ENCODE measurements around the gene POU2F1. TPM values are rescaled to one million over a fixed set of nuclear protein-coding genes. Genes with fewer than 3 reads are reported as not detected.

POU2F1 gene
- total RNA-seq, 1 experiment from 2014 or later, result 28.5 TPM

DNA sequence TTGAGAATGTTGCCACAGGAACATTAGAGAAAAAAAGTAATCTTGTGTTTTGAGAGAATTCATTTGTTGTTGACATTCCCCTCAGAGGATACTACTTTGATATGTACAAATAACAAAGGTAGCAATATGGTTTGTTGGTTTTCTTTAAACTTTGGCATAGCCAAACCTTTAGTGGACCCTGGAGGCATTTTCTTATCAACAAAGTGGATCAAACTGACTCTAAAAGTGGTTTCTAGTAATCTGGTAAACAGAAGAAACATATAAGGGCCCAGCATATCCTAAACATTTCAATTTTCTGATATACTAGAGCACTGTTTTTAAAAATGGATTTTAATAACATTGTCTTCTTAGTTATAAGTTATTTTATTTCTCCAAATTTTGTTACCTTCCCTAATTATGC is 29.8 kb downstream of the POU2F1 start:
- POLR2A ChIA-PET (ENCODE audit: unreplicated experiment), result no interaction called here
- Histone ChIP-seq H3K9me3 (ENCODE audit: insufficient read depth, low read depth) (no peaks in the 10 kb centered on the region), H3K4me1 (replicated peaks; ENCODE audit: insufficient read depth) (peaks cover 16% of the 10 kb centered on the region), H2AFZ (no peak overlapping the region), H3K27ac (no peak overlapping the region), H3K79me2 (ENCODE audit: low read depth) (peaks cover 74% of the 10 kb centered on the region), H3K9me2 (ENCODE audit: insufficient read depth) (no peaks in the 10 kb centered on the region), H3K36me3 (ENCODE audit: low read depth) (no peaks in the 10 kb centered on the region), H4K20me1 (ENCODE audit: insufficient read depth) (no peaks in the 10 kb centered on the region; the same call in 1 of the 2 replicates), H3F3A (ENCODE audit: insufficient read depth, low read depth) (no peaks in the 10 kb centered on the region; the same call in 1 of the 2 replicates), H3K4me2 (no peak overlapping the region), H3K4me3 (no peak overlapping the region), H3K27me3 (ENCODE audit: insufficient read depth, low read depth) (no peaks in the 10 kb centered on the region)
- intact Hi-C loops (cut with micrococcal nuclease; ENCODE audit: unreplicated experiment), result no loop called here
- DNase-seq, result no peak
- TF ChIP-seq EZH2 (IDR thresholded peaks at IDR 0.05; ENCODE audit: low read depth), result no peak
- TF ChIP-seq, protein P1, sequence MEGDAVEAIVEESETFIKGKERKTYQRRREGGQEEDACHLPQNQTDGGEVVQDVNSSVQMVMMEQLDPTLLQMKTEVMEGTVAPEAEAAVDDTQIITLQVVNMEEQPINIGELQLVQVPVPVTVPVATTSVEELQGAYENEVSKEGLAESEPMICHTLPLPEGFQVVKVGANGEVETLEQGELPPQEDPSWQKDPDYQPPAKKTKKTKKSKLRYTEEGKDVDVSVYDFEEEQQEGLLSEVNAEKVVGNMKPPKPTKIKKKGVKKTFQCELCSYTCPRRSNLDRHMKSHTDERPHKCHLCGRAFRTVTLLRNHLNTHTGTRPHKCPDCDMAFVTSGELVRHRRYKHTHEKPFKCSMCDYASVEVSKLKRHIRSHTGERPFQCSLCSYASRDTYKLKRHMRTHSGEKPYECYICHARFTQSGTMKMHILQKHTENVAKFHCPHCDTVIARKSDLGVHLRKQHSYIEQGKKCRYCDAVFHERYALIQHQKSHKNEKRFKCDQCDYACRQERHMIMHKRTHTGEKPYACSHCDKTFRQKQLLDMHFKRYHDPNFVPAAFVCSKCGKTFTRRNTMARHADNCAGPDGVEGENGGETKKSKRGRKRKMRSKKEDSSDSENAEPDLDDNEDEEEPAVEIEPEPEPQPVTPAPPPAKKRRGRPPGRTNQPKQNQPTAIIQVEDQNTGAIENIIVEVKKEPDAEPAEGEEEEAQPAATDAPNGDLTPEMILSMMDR (conservative IDR thresholded peaks at IDR 0.05), result no peak
- CTCF ChIA-PET, result no interaction called here
- no TSS peak for BruUV-seq (replicated peaks)

DNA sequence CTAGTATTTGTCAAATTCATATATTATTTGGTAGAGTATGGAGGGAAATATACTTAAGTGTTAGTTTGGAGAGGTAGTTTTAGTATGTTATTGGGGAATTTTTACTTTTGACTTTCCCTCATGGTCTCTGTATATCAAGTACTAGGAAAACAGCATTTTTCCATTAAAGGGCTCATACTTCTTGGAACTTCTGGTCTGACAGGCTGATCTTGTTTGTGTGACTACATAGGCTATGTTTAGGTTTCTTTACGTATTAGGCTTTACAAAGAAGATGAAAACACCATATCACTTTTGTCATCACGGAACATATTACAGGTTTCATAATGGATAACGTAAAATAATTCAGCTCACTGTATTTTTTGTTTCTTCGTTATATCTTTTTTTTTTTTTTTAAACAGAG is 30.8 kb downstream of the POU2F1 start:
- POLR2A ChIA-PET (ENCODE audit: unreplicated experiment), result no interaction called here
- Histone ChIP-seq H3F3A (ENCODE audit: insufficient read depth, low read depth) (no peaks in the 10 kb centered on the region; the same call in 1 of the 2 replicates), H3K36me3 (ENCODE audit: low read depth) (no peaks in the 10 kb centered on the region), H4K20me1 (ENCODE audit: insufficient read depth) (no peaks in the 10 kb centered on the region; the same call in 1 of the 2 replicates), H3K4me1 (replicated peaks; ENCODE audit: insufficient read depth) (peaks cover 16% of the 10 kb centered on the region), H3K27ac (no peak overlapping the region), H3K9me3 (ENCODE audit: insufficient read depth, low read depth) (no peaks in the 10 kb centered on the region), H3K27me3 (ENCODE audit: insufficient read depth, low read depth) (no peaks in the 10 kb centered on the region), H2AFZ (no peak overlapping the region), H3K4me2 (no peak overlapping the region), H3K79me2 (ENCODE audit: low read depth) (peaks cover 78% of the 10 kb centered on the region), H3K4me3 (no peak overlapping the region), H3K9me2 (ENCODE audit: insufficient read depth) (no peaks in the 10 kb centered on the region)
- intact Hi-C loops (cut with micrococcal nuclease; ENCODE audit: unreplicated experiment), result no loop called here
- no TSS peak for BruUV-seq (replicated peaks)
- TF ChIP-seq, protein P1 (conservative IDR thresholded peaks at IDR 0.05), result no peak
- no peak for TF ChIP-seq EZH2 (IDR thresholded peaks at IDR 0.05; ENCODE audit: low read depth)
- CTCF ChIA-PET, result interaction anchor here (0.7 kb wide), 1 partner anchor 1363 kb away, joined by 3 read pairs; no protein-coding TSS in a partner anchor
- DNase-seq, result no peak

DNA sequence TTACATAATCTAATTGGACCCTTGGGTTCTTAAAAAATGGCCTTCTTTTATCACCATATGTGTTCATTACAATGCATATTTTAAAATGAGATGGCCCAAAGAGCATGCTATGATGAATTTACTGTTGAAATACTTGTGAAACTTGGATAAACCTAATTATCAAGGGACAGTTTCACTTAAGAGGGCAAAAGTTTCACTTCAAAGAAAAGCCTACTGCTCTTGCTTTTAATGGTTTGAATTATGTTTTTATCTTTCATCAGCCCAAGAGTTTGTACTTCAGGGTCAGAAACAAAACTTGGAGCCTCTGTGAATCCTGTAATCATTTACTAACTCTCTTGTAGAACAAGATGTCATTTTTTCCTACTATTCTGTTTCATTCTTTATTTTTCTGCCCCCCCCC is 32.3 kb downstream of the POU2F1 start:
- BruUV-seq (replicated peaks), result no TSS peak
- POLR2A ChIA-PET (ENCODE audit: unreplicated experiment), result no interaction called here
- CTCF ChIA-PET, result interaction anchor here (0.7 kb wide), 1 partner anchor 14 kb away, joined by 6 read pairs; no protein-coding TSS in a partner anchor

More for the DNA sequence above, 32.3 kb downstream of the POU2F1 start:
- Histone ChIP-seq H3K9me2 (ENCODE audit: insufficient read depth) (no peaks in the 10 kb centered on the region), H3K4me3 (no peak overlapping the region), H4K20me1 (ENCODE audit: insufficient read depth) (peaks cover 7% of the 10 kb centered on the region), H2AFZ (no peak overlapping the region), H3K79me2 (ENCODE audit: low read depth) (peaks cover 80% of the 10 kb centered on the region), H3K27ac (no peak overlapping the region), H3K4me1 (replicated peaks; ENCODE audit: insufficient read depth) (peaks cover 16% of the 10 kb centered on the region), H3K4me2 (no peak overlapping the region), H3K36me3 (ENCODE audit: low read depth) (no peaks in the 10 kb centered on the region), H3K9me3 (ENCODE audit: insufficient read depth, low read depth) (no peaks in the 10 kb centered on the region), H3K27me3 (ENCODE audit: insufficient read depth, low read depth) (no peaks in the 10 kb centered on the region), H3F3A (ENCODE audit: insufficient read depth, low read depth) (peaks cover 7% of the 10 kb centered on the region; the same call in 1 of the 2 replicates)
- intact Hi-C loops (cut with micrococcal nuclease; ENCODE audit: unreplicated experiment), result no loop called here
- no peak for DNase-seq
- TF ChIP-seq EZH2 (IDR thresholded peaks at IDR 0.05; ENCODE audit: low read depth), result no peak
- TF ChIP-seq, protein P1 (conservative IDR thresholded peaks at IDR 0.05), result no peak
